ENCODE measurements around the gene HDAC4. TPM values are rescaled to one million over a fixed set of nuclear protein-coding genes. Genes with fewer than 3 reads are reported as not detected.

HDAC4 gene
- total RNA-seq, 1 experiment from 2014 or later = 21.8 TPM

- H3K4me3 Mint-ChIP-seq (ENCODE audit: unreplicated experiment) = no peak overlapping the region
- DNase-seq (ENCODE audit: unreplicated experiment) = no peak
- peaks cover 23% of the 10 kb centered on the region for H3K27me3 Mint-ChIP-seq (ENCODE audit: insufficient read depth, unreplicated experiment)
- ChIA-PET CTCF (no interaction called here), POLR2A (interaction anchor here (1.0 kb wide), 1 partner anchor 9 kb away, joined by 3 read pairs; the partner anchor contains the start of gene HDAC4)
- no peak overlapping the region for H3K27ac Mint-ChIP-seq (ENCODE audit: low read depth, unreplicated experiment)
- no peaks in the 10 kb centered on the region for H3K4me1 Mint-ChIP-seq (ENCODE audit: insufficient read depth, unreplicated experiment)
- intact Hi-C loops (cut with micrococcal nuclease) = no loop called here
- no peaks in the 10 kb centered on the region for H3K36me3 Mint-ChIP-seq (ENCODE audit: insufficient read depth, unreplicated experiment)
- H3K9me3 Mint-ChIP-seq (ENCODE audit: unreplicated experiment) = peaks cover 7% of the 10 kb centered on the region
- BruUV-seq (replicated peaks) = no TSS peak
- TF ChIP-seq CTCF (IDR thresholded peaks at IDR 0.05; ENCODE audit: unreplicated experiment) = no peak
Observed at GRCh38 chr2:239409976-239410375, 9.2 kb upstream of the HDAC4 start.

- H3K4me1 Mint-ChIP-seq (ENCODE audit: insufficient read depth, unreplicated experiment) = peaks cover 4% of the 10 kb centered on the region
- no peak for DNase-seq (ENCODE audit: unreplicated experiment)
- BruUV-seq (replicated peaks) = no TSS peak
- TF ChIP-seq CTCF (IDR thresholded peaks at IDR 0.05; ENCODE audit: unreplicated experiment) = no peak
- no peak overlapping the region for H3K27ac Mint-ChIP-seq (ENCODE audit: low read depth, unreplicated experiment)
- CTCF ChIA-PET = interaction anchor here (0.6 kb wide), 1 partner anchor 132 kb away, joined by 3 read pairs; no protein-coding TSS in a partner anchor
- H3K36me3 Mint-ChIP-seq (ENCODE audit: insufficient read depth, unreplicated experiment) = peaks cover 2% of the 10 kb centered on the region
- POLR2A ChIA-PET = no interaction called here
- H3K4me3 Mint-ChIP-seq (ENCODE audit: unreplicated experiment) = no peak overlapping the region
- no peaks in the 10 kb centered on the region for H3K9me3 Mint-ChIP-seq (ENCODE audit: unreplicated experiment)
- H3K27me3 Mint-ChIP-seq (ENCODE audit: insufficient read depth, unreplicated experiment) = peaks cover 23% of the 10 kb centered on the region
- intact Hi-C loops (cut with micrococcal nuclease) = no loop called here
Observed at GRCh38 chr2:239407112-239407511, 6.3 kb upstream of the HDAC4 start.

- Mint-ChIP-seq H3K27ac (ENCODE audit: low read depth, unreplicated experiment) (no peak overlapping the region), H3K4me1 (ENCODE audit: insufficient read depth, unreplicated experiment) (peaks cover 7% of the 10 kb centered on the region), H3K9me3 (ENCODE audit: unreplicated experiment) (no peaks in the 10 kb centered on the region), H3K27me3 (ENCODE audit: insufficient read depth, unreplicated experiment) (peaks cover 19% of the 10 kb centered on the region), H3K36me3 (ENCODE audit: insufficient read depth, unreplicated experiment) (peaks cover 7% of the 10 kb centered on the region), H3K4me3 (ENCODE audit: unreplicated experiment) (no peak overlapping the region)
- no peak for TF ChIP-seq CTCF (IDR thresholded peaks at IDR 0.05; ENCODE audit: unreplicated experiment)
- intact Hi-C loops (cut with micrococcal nuclease) = no loop called here
- BruUV-seq (replicated peaks) = no TSS peak
- no peak for DNase-seq (ENCODE audit: unreplicated experiment)
- ChIA-PET CTCF (interaction anchor here (0.6 kb wide), 1 partner anchor 131 kb away, joined by 3 read pairs; no protein-coding TSS in a partner anchor), POLR2A (no interaction called here)
Observed at GRCh38 chr2:239406316-239406995, 5.6 kb upstream of the HDAC4 start.

GRCh38 chr2:239405071-239405470 is 4.3 kb upstream of the HDAC4 start:
- Mint-ChIP-seq H3K27me3 (ENCODE audit: insufficient read depth, unreplicated experiment) (peaks cover 5% of the 10 kb centered on the region), H3K36me3 (ENCODE audit: insufficient read depth, unreplicated experiment) (peaks cover 11% of the 10 kb centered on the region), H3K27ac (ENCODE audit: low read depth, unreplicated experiment) (no peak overlapping the region), H3K4me3 (ENCODE audit: unreplicated experiment) (no peak overlapping the region), H3K4me1 (ENCODE audit: insufficient read depth, unreplicated experiment) (peaks cover 7% of the 10 kb centered on the region), H3K9me3 (ENCODE audit: unreplicated experiment) (no peaks in the 10 kb centered on the region)
- BruUV-seq (replicated peaks) = no TSS peak
- no peak for DNase-seq (ENCODE audit: unreplicated experiment)
- ChIA-PET POLR2A (no interaction called here), CTCF (no interaction called here)
- TF ChIP-seq CTCF (IDR thresholded peaks at IDR 0.05; ENCODE audit: unreplicated experiment) = no peak
- intact Hi-C loops (cut with micrococcal nuclease) = no loop called here
